Measurements from ENCODE around the gene C19orf12.
A peak's percentile ranks its signal among the peaks of the same experiment; 100 is the strongest.
"Not testable (repeated sequence)": the region's sequence is repeated elsewhere in the genome, so short reads cannot be mapped to it uniquely, and the experiment has no call there.

C19orf12 gene

GRCh38 chr19:29677001-29677817 lies 37.9 kb downstream of the C19orf12 start:
- DNase-seq (ENCODE audit: low read depth in 1 of 2, low spot score in 1 of 2) = no peak

GRCh38 chr19:29676586-29676985 lies 38.5 kb downstream of the C19orf12 start:
- no peak for DNase-seq (ENCODE audit: low read depth in 1 of 2, low spot score in 1 of 2)

GRCh38 chr19:29675650-29676186 lies 39.3 kb downstream of the C19orf12 start:
- no peak for DNase-seq (ENCODE audit: low read depth in 1 of 2, low spot score in 1 of 2)

- DNase-seq (ENCODE audit: low read depth in 1 of 2, low spot score in 1 of 2) = no peak
These were observed 39.9 kb downstream of the C19orf12 start for GRCh38 chr19:29675120-29675649.

- DNase-seq (ENCODE audit: low read depth in 1 of 2, low spot score in 1 of 2) = no peak
These were observed 40.5 kb downstream of the C19orf12 start for GRCh38 chr19:29674374-29675119.

GRCh38 chr19:29673451-29674371 lies 41.4 kb downstream of the C19orf12 start:
- DNase-seq (ENCODE audit: low read depth in 1 of 2, low spot score in 1 of 2) = no peak

- peak; percentile 63 to 78 for DNase-seq (ENCODE audit: low read depth in 1 of 2, low spot score in 1 of 2)
These were observed 42.1 kb downstream of the C19orf12 start for GRCh38 chr19:29672933-29673336.

- DNase-seq (ENCODE audit: low read depth in 1 of 2, low spot score in 1 of 2) = no peak
These were observed 42.6 kb downstream of the C19orf12 start for GRCh38 chr19:29672319-29672932.

- peak; percentile 72 to 77 for DNase-seq (ENCODE audit: low read depth in 1 of 2, low spot score in 1 of 2)
These were observed 43.5 kb downstream of the C19orf12 start for GRCh38 chr19:29671393-29672160.

- DNase-seq (ENCODE audit: low read depth in 1 of 2, low spot score in 1 of 2) = not testable (repeated sequence)
These were observed 44.1 kb downstream of the C19orf12 start for GRCh38 chr19:29671026-29671392.

GRCh38 chr19:29670255-29670654 lies 44.8 kb downstream of the C19orf12 start:
- no peak for DNase-seq (ENCODE audit: low read depth in 1 of 2, low spot score in 1 of 2)

GRCh38 chr19:29668746-29669609 lies 46.1 kb downstream of the C19orf12 start:
- no peak for DNase-seq (ENCODE audit: low read depth in 1 of 2, low spot score in 1 of 2)

- peak in 1 of 2 donors; percentile 30 for DNase-seq (ENCODE audit: low read depth in 1 of 2, low spot score in 1 of 2)
These were observed 47.1 kb downstream of the C19orf12 start for GRCh38 chr19:29667901-29668341.

- no peak for DNase-seq (ENCODE audit: low read depth in 1 of 2, low spot score in 1 of 2)
These were observed 47.7 kb downstream of the C19orf12 start for GRCh38 chr19:29667387-29667783.

GRCh38 chr19:29666578-29667386 lies 48.3 kb downstream of the C19orf12 start:
- DNase-seq (ENCODE audit: low read depth in 1 of 2, low spot score in 1 of 2) = no peak

- no peak for DNase-seq (ENCODE audit: low read depth in 1 of 2, low spot score in 1 of 2)
These were observed 49.1 kb downstream of the C19orf12 start for GRCh38 chr19:29665826-29666577.

GRCh38 chr19:29665215-29665825 lies 49.7 kb downstream of the C19orf12 start, which contains the start of gene PLEKHF1:
Gene PLEKHF1 (plus strand): TSS chr19:29665461. CDS start chr19:29673840, 8,379 bp downstream.
- DNase-seq (ENCODE audit: low read depth in 1 of 2, low spot score in 1 of 2) = peak; percentile 56 to 72

All from activated T-helper 1 cell treated with anti-CD3 and anti-CD28 coated beads, Interleukin-2, amount 50 U/mL, for 16 hours (primary cell).